Retinal pigment epithelial cell (primary cell): ENCODE data around the gene PBRM1.

ENCODE experiments used
- DNase-seq: peaks from one replicate; pipeline ENCODE4 v3.0.0-alpha.2; 2010; ENCODE audit warnings: low read depth
- H3K4me3 ChIP-seq: 2 replicates; pipeline ENCODE4 v1.5.1; 2011; ENCODE audit warnings: mild to moderate bottlenecking, low read length, control low read depth, moderate library complexity
- TF ChIP-seq, protein P1 (sequence below): conservative IDR thresholded peaks from 2 replicates; pipeline ENCODE4 v1.5.1; 2011; ENCODE audit warnings: low read depth, low read length, control low read depth, inconsistent platforms

Gene PBRM1

GRCh38 chr3:52558436-52558835 lies 127.3 kb downstream of the PBRM1 start:
- TF ChIP-seq, protein P1, sequence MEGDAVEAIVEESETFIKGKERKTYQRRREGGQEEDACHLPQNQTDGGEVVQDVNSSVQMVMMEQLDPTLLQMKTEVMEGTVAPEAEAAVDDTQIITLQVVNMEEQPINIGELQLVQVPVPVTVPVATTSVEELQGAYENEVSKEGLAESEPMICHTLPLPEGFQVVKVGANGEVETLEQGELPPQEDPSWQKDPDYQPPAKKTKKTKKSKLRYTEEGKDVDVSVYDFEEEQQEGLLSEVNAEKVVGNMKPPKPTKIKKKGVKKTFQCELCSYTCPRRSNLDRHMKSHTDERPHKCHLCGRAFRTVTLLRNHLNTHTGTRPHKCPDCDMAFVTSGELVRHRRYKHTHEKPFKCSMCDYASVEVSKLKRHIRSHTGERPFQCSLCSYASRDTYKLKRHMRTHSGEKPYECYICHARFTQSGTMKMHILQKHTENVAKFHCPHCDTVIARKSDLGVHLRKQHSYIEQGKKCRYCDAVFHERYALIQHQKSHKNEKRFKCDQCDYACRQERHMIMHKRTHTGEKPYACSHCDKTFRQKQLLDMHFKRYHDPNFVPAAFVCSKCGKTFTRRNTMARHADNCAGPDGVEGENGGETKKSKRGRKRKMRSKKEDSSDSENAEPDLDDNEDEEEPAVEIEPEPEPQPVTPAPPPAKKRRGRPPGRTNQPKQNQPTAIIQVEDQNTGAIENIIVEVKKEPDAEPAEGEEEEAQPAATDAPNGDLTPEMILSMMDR = no peak

DNA sequence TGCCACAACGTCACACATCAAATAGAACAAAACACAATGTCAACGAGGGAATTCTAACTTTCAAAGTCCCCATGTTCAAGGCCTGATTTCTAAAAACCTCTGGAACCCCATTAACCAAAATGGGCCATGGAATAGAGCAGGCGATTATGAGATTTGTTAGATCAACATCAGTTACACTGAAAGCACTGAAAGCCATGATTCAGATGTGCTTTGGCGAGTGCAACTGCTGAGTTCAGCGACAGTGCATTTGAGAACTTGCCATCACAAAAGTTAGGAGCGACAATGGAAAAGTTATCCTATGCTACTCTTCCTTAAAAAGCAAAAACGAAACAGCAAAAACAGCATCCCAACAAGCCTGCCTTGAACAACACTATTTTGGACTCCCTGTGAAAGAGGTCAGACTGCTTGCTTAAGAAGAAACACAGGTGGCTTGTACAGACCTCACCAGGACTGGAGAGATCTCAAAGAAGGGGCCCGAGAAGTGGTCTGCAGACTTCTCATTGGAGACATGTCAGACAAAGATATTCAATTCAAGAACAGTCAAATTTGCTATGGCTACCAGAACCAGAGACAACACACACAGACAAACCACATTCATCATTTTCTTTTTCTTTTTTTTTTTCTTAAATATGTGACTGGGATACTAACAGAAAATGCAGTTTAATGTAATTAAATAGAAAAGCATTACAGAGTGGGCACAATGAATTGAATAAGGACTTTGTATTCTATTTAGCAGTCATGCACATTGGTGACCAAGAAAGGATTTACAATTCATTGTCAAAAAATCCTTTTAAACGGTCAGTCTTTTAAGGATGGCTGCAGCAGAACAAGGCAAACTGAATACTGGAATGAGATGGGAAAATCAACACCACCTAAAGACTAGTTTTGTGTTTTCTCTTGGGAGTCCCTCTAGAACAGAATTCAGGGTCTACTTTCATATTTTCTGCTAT lies 128.4 kb downstream of the PBRM1 start:
- H3K4me3 ChIP-seq = no peak overlapping the region
- TF ChIP-seq, protein P1 = no peak
- DNase-seq = no peak

More at GRCh38 chr3:52558436-52558835, 127.3 kb downstream of the PBRM1 start:
- peak; percentile 87 for DNase-seq
- no peak overlapping the region for H3K4me3 ChIP-seq

GRCh38 chr3:52555056-52555455 lies 130.7 kb downstream of the PBRM1 start:
- DNase-seq = no peak
- TF ChIP-seq, protein P1 = no peak
- H3K4me3 ChIP-seq = no peak overlapping the region

- H3K4me3 ChIP-seq = no peak overlapping the region
- no peak for DNase-seq
- TF ChIP-seq, protein P1 = no peak
Measured at GRCh38 chr3:52554026-52554755, 131.5 kb downstream of the PBRM1 start.

GRCh38 chr3:52552089-52552488 lies 133.6 kb downstream of the PBRM1 start:
- no peak for DNase-seq
- TF ChIP-seq, protein P1 = no peak
- no peak overlapping the region for H3K4me3 ChIP-seq

DNA sequence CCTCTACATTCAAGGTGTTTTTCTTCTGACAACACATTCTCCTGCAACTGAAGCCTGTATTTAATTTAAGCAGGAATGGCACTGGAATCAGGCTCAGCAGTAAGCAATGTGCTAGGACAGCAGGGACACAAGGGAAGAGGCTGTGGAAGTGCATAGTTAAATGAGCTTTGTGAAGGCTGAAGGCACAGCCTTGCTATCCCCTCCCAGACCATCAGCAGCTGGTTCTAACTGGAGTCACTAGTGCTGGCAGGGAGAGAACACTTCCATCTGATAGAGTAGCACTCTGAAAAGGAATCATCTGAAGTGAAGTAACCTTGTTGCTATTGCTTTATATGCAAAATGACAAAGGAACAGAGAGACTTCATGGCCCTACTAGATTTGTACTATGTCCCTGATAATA lies 134.6 kb downstream of the PBRM1 start:
- TF ChIP-seq, protein P1 = no peak
- H3K4me3 ChIP-seq = no peak overlapping the region
- DNase-seq = no peak
